ENCODE results near the gene PARD3. TPM values are rescaled to one million over a fixed set of nuclear protein-coding genes. Genes with fewer than 3 reads are reported as not detected.
"Not testable (repeated sequence)": the region's sequence is repeated elsewhere in the genome, so short reads cannot be mapped to it uniquely, and the experiment has no call there.

Gene PARD3
- total RNA-seq, 1 donor from 2014 or later: 51.2 TPM

GRCh38 chr10:34746094-34746493 lies 69.0 kb downstream of the PARD3 start:
- no peaks in the 10 kb centered on the region for H3K36me3 Mint-ChIP-seq (ENCODE audit: low read depth)
- H3K4me1 Mint-ChIP-seq: peaks cover 29% of the 10 kb centered on the region
- H3K27me3 Mint-ChIP-seq (ENCODE audit: low read depth): no peaks in the 10 kb centered on the region
- no peaks in the 10 kb centered on the region for H3K9me3 Mint-ChIP-seq
- TF ChIP-seq CTCF (conservative IDR thresholded peaks at IDR 0.05): no peak
- H3K4me3 Mint-ChIP-seq: no peak overlapping the region
- DNase-seq (ENCODE audit: low read depth, low spot score): no peak
- H3K27ac Mint-ChIP-seq (ENCODE audit: unreplicated experiment): no peak overlapping the region

DNA sequence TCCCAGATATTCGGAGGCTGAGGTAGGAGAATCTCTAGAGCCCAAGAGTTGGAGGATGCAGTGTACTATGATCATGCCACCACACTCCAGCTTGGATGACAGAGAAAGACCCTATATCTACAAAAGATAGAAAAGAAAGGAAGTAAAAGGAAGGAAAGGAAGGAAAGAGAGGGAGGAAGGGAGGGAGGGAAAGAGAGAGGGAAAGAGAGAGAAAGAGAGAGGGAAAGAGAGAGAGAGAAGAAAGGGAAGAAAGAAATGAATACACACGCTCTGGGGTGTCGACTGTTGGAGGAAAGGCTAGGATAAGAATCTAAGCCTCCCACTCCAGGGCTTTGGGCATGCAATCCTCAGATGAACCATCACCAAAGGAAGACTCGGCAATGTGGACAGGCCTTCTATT lies 69.9 kb downstream of the PARD3 start:
- Mint-ChIP-seq H3K4me1 (peaks cover 35% of the 10 kb centered on the region), H3K36me3 (ENCODE audit: low read depth) (no peaks in the 10 kb centered on the region), H3K27ac (ENCODE audit: unreplicated experiment) (no peak overlapping the region), H3K27me3 (ENCODE audit: low read depth) (no peaks in the 10 kb centered on the region), H3K9me3 (no peaks in the 10 kb centered on the region), H3K4me3 (no peak overlapping the region)
- no peak for DNase-seq (ENCODE audit: low read depth, low spot score)
- TF ChIP-seq CTCF (conservative IDR thresholded peaks at IDR 0.05): no peak

GRCh38 chr10:34744590-34744989 lies 70.5 kb downstream of the PARD3 start:
- H3K4me3 Mint-ChIP-seq: no peak overlapping the region

DNA sequence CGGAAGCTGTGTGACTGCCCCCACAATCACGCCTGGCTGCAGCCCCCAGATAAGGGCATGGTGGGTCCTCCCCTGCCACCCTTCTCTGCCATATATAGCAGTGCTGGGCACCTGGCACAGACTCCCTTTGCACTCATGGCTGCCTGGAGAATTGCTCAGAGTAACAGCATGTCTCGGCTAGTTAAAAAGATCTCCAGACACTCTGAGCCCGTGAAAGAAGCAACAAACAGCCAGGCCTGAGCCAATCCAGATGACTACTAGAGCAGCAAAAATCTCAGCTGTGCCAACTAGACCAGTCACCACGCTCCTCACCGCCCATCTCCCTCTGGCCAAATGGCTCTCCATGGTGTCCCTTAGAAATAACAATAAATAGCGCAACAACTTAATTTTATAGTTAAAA lies 71.3 kb downstream of the PARD3 start:
- DNase-seq (ENCODE audit: low read depth, low spot score): no peak
- no peak overlapping the region for H3K4me3 Mint-ChIP-seq
- no peak overlapping the region for H3K27ac Mint-ChIP-seq (ENCODE audit: unreplicated experiment)
- H3K27me3 Mint-ChIP-seq (ENCODE audit: low read depth): no peaks in the 10 kb centered on the region
- TF ChIP-seq CTCF (conservative IDR thresholded peaks at IDR 0.05): no peak
- H3K36me3 Mint-ChIP-seq (ENCODE audit: low read depth): no peaks in the 10 kb centered on the region
- no peaks in the 10 kb centered on the region for H3K9me3 Mint-ChIP-seq
- H3K4me1 Mint-ChIP-seq: peaks cover 40% of the 10 kb centered on the region

More at GRCh38 chr10:34744590-34744989, 70.5 kb downstream of the PARD3 start:
- no peak for TF ChIP-seq CTCF (conservative IDR thresholded peaks at IDR 0.05)
- H3K27ac Mint-ChIP-seq (ENCODE audit: unreplicated experiment): no peak overlapping the region
- peaks cover 41% of the 10 kb centered on the region for H3K4me1 Mint-ChIP-seq
- DNase-seq (ENCODE audit: low read depth, low spot score): no peak
- H3K27me3 Mint-ChIP-seq (ENCODE audit: low read depth): no peaks in the 10 kb centered on the region
- H3K9me3 Mint-ChIP-seq: no peaks in the 10 kb centered on the region
- no peaks in the 10 kb centered on the region for H3K36me3 Mint-ChIP-seq (ENCODE audit: low read depth)

DNA sequence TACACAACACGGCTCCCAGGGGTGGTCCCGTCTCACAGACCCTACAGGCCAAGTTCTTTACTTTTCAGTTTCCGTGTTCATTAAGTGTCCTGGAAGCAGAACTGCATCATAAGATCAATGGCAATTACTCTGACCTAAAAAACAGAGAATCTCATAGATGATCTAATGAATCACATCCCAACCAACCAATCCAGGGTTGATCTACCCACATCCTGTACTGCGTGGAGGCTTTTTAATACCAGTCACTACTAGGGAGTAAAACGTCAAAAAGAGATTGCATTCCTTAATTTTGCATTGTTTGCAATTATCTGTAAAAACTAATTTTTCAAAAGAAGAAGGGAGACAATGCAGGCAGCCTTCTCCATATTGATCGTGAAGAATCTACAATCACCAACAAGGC lies 72.6 kb downstream of the PARD3 start:
- no peaks in the 10 kb centered on the region for H3K27me3 Mint-ChIP-seq (ENCODE audit: low read depth)
- no peak for TF ChIP-seq CTCF (conservative IDR thresholded peaks at IDR 0.05)
- H3K27ac Mint-ChIP-seq (ENCODE audit: unreplicated experiment): no peak overlapping the region
- DNase-seq (ENCODE audit: low read depth, low spot score): no peak
- no peaks in the 10 kb centered on the region for H3K9me3 Mint-ChIP-seq
- no peak overlapping the region for H3K4me3 Mint-ChIP-seq
- H3K36me3 Mint-ChIP-seq (ENCODE audit: low read depth): no peaks in the 10 kb centered on the region
- H3K4me1 Mint-ChIP-seq: peaks cover 43% of the 10 kb centered on the region

DNA sequence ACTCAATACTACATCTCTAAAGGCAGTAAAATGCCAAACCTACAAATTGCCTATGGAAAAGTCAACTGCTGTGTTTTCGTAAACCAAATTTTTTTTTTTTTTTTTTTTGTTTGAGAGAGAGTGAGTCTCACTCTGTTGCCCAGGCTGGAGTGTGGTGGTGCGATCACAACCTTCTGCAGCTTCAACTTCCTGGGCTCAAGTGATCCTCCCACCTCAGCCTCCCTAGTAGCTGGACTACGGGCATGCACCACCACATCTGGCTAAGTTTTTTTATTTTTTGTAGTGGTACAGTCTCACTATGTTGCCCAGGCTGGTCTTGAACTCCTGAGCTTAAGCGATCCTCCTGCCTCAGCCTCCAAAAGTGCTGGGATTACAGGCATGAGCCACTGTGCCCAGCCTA lies 74.0 kb downstream of the PARD3 start:
- not testable (repeated sequence) for DNase-seq (ENCODE audit: low read depth, low spot score); H3K36me3 Mint-ChIP-seq (ENCODE audit: low read depth); H3K9me3 Mint-ChIP-seq; H3K4me3 Mint-ChIP-seq; H3K27ac Mint-ChIP-seq (ENCODE audit: unreplicated experiment); H3K27me3 Mint-ChIP-seq (ENCODE audit: low read depth)
- H3K4me1 Mint-ChIP-seq: peaks cover 50% of the 10 kb centered on the region

Data from neural crest cell (in vitro differentiated cells).